Activated T-cell treated with anti-CD3 and anti-CD28 coated beads, Interleukin-2, amount 50 U/mL, for 1 hour (primary cell): ENCODE data around the gene OPRD1.

ENCODE experiments used
- DNase-seq: peaks from one replicate; pipeline ENCODE4 v3.0.0-alpha.2; 2020

Gene OPRD1

DNA sequence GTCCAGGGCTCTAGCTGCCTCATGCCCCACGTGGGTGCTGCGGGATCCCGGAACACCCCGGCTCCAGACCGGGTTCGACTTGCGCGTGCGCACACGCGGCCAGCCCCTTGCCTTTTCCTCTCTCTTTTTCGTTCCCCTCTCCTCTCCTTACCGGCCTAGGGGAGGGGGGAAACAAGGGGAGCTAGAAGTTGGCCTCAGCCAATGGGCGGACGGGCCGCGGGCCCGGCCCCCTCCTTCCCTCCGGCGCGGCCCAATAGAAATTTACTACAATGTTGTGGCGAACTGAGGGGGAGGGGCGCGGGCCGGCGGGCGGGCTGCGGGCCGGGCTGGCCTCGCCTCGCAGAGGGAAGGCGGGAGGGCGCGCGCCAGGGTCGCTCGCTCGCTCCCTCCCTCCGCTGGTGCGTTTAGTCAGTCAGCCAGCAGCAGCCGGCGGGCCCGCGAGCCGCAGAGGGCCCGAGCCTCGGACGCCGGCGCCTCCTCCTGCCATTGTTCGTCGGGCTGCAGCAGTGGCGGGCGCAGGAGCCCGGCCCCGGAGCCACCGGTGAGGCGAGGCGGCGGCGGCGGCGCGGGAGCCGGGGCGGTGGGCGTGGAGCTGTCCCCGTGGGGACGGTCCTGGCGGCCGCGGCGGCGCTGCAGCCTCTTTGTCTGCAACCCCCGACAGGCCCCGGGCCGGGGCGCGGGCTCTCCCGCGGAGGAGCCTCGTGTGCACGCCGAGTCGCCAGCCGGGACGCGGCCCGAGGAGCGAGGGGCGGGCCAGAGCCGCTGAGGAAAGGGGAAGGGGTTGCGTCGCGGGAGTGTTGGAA, 102.5 kb downstream of the OPRD1 start, which contains the start of gene EPB41:
TSS of gene EPB41 (plus strand) at position 342 of the 803 bp plus-strand sequence. CDS start 72,869 bp downstream, outside the sequence.
- peak; percentile 92 for DNase-seq

DNA sequence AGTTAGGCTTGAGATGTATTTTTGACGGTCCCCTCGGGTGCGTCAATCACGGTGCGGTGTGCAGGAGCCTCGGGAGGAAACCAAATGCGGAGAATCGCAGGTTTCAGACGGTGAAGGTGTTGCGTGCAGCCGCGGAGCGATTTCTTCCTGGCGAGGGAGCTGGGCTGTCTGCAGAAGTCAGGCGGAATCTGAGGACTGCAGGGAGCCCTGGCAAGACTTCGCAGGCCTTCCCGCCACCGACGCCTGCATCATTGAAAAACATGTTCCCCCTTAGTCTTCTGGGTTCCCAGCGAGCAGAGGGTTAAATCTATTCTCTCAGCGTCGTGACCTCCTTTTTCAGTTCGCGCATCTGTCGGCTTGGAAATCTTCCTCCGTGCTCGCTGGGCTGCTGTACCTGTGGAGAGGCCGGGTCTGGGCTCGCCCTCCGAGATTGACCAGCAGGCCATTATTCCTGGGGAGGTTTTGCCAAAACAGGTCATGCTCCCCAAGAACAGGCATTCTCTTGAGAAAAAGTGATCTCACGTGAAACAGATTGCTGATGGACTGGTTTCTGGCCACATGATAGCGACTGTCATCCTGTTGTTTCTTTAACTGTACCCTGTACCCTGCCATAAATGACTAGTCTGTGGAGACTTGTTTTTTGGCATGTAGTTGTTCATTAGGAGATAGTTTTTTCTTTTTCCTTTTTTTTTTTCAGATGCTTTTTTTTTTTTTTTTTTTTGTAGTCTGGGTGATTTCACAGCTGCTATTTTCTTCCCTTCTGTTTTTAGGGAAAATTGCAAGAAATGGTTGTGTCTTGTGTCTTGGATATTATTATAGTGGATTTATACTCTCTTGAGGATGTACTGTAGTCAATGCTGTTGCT, 103.3 kb downstream of the OPRD1 start:
- peak; percentile 60 for DNase-seq

DNA sequence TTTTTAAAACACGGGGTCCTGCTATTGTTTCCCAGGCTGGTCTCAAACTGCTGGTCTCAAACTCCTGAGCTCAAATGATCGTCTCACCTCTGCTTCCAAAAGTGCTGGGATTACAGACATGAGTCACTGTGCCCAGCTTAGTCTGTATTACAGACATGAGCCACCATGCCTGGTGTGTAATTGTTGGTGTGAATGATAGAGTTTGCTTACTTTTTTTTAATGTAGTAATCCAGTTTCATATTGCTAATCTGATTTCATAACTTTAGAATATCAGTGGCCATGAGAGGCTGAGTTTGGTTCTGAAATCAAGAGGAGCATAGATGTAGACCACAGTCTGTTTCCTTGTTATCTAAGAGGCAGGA, 105.8 kb downstream of the OPRD1 start:
- no peak for DNase-seq
